HUES64 (cell line): ENCODE measurements around the gene SMURF2.

Source experiments
- H3K27ac ChIP-seq: 2 replicates; pipeline ENCODE4 v1.7.0; 2013; ENCODE audit warnings: low read depth, low read length, inconsistent platforms
- H3K27me3 ChIP-seq: 2 replicates; pipeline ENCODE4 v1.6.1; 2013; ENCODE audit warnings: mild to moderate bottlenecking, low read length; ENCODE audit not compliant: insufficient read depth
- H3K36me3 ChIP-seq: 2 replicates; pipeline ENCODE4 v1.6.1; 2013; ENCODE audit warnings: mild to moderate bottlenecking, low read length; ENCODE audit not compliant: insufficient read depth
- H3K4me1 ChIP-seq: 2 replicates; pipeline ENCODE4 v1.6.1; 2013; ENCODE audit warnings: mild to moderate bottlenecking, low read length, moderate library complexity; ENCODE audit not compliant: insufficient read depth
- H3K4me3 ChIP-seq: 2 replicates; pipeline ENCODE4 v1.5.1; 2013; ENCODE audit warnings: mild to moderate bottlenecking, low read length, moderate library complexity
- H3K9ac ChIP-seq: 2 replicates; pipeline ENCODE4 v1.6.1; 2013; ENCODE audit warnings: mild to moderate bottlenecking, low read depth, low read length
- H3K9me3 ChIP-seq: 2 replicates; pipeline ENCODE4 v1.6.1; 2013; ENCODE audit warnings: low read depth, low read length; ENCODE audit not compliant: insufficient read depth
- WGBS: fragments of 150-250, 120-280 bp; methylation state at CpG from one replicate; pipeline ENCODE4 v1.1.7; 2013; ENCODE audit warnings: missing lambda C conversion rate; 5-methylcytosine and 5-hydroxymethylcytosine counted together

The SMURF2 gene

GRCh38 chr17:64555281-64555680 lies 106.8 kb downstream of the SMURF2 start:
- no peak overlapping the region for H3K9ac ChIP-seq
- H3K36me3 ChIP-seq: peaks cover 60% of the 10 kb centered on the region
- no peak overlapping the region for H3K4me3 ChIP-seq
- WGBS: 93% methylated on average over 3 of the region's 4 CpGs
- no peaks in the 10 kb centered on the region for H3K9me3 ChIP-seq
- no peaks in the 10 kb centered on the region for H3K27me3 ChIP-seq
- H3K4me1 ChIP-seq: peaks cover 5% of the 10 kb centered on the region; the same call in 1 of the 2 replicates
- no peak overlapping the region for H3K27ac ChIP-seq

- no peak overlapping the region for H3K4me3 ChIP-seq
- peaks cover 65% of the 10 kb centered on the region for H3K36me3 ChIP-seq
- H3K4me1 ChIP-seq: peaks cover 5% of the 10 kb centered on the region; the same call in 1 of the 2 replicates
- H3K27me3 ChIP-seq: no peaks in the 10 kb centered on the region
- H3K9me3 ChIP-seq: no peaks in the 10 kb centered on the region
- no peak overlapping the region for H3K9ac ChIP-seq
- H3K27ac ChIP-seq: no peak overlapping the region
Measured at GRCh38 chr17:64554028-64554637, 108.0 kb downstream of the SMURF2 start.

- no peak overlapping the region for H3K9ac ChIP-seq
- H3K9me3 ChIP-seq: no peaks in the 10 kb centered on the region
- over 99% methylated on average over 5 of the region's 5 CpGs for WGBS
- H3K27ac ChIP-seq: no peak overlapping the region
- H3K27me3 ChIP-seq: no peaks in the 10 kb centered on the region
- peaks cover 19% of the 10 kb centered on the region for H3K4me1 ChIP-seq
- H3K36me3 ChIP-seq: peaks cover 62% of the 10 kb centered on the region
- H3K4me3 ChIP-seq: no peak overlapping the region
Measured at GRCh38 chr17:64551461-64551860, 110.6 kb downstream of the SMURF2 start.

GRCh38 chr17:64547319-64547718 lies 114.8 kb downstream of the SMURF2 start:
- no peak overlapping the region for H3K4me3 ChIP-seq
- H3K27ac ChIP-seq: no peak overlapping the region
- no peak overlapping the region for H3K9ac ChIP-seq
- WGBS: 64% methylated on average over 10 of the region's 10 CpGs
- peaks cover 60% of the 10 kb centered on the region for H3K36me3 ChIP-seq
- H3K4me1 ChIP-seq: peaks cover 14% of the 10 kb centered on the region
- H3K9me3 ChIP-seq: no peaks in the 10 kb centered on the region
- no peaks in the 10 kb centered on the region for H3K27me3 ChIP-seq

GRCh38 chr17:64546716-64547115 lies 115.4 kb downstream of the SMURF2 start:
- Histone ChIP-seq H3K27me3 (no peaks in the 10 kb centered on the region), H3K4me1 (peaks cover 14% of the 10 kb centered on the region), H3K36me3 (peaks cover 57% of the 10 kb centered on the region), H3K27ac (no peak overlapping the region), H3K9me3 (no peaks in the 10 kb centered on the region), H3K4me3 (no peak overlapping the region), H3K9ac (no peak overlapping the region)
- 96% methylated on average over 7 of the region's 7 CpGs for WGBS

GRCh38 chr17:64544742-64545141 lies 117.4 kb downstream of the SMURF2 start:
- peaks cover 44% of the 10 kb centered on the region for H3K36me3 ChIP-seq
- WGBS: no CpG with 5 or more reads among the region's 2 CpGs
- H3K4me1 ChIP-seq: peaks cover 14% of the 10 kb centered on the region
- no peaks in the 10 kb centered on the region for H3K9me3 ChIP-seq
- H3K27me3 ChIP-seq: no peaks in the 10 kb centered on the region
- no peak overlapping the region for H3K9ac ChIP-seq
- no peak overlapping the region for H3K4me3 ChIP-seq
- no peak overlapping the region for H3K27ac ChIP-seq

- no peak overlapping the region for H3K4me3 ChIP-seq
- no peak overlapping the region for H3K9ac ChIP-seq
- H3K27me3 ChIP-seq: no peaks in the 10 kb centered on the region
- H3K27ac ChIP-seq: no peak overlapping the region
- H3K9me3 ChIP-seq: no peaks in the 10 kb centered on the region
- WGBS: 89% methylated on average over 4 of the region's 5 CpGs
- no peaks in the 10 kb centered on the region for H3K4me1 ChIP-seq
- peaks cover 58% of the 10 kb centered on the region for H3K36me3 ChIP-seq
Measured at GRCh38 chr17:64540118-64540776, 121.9 kb downstream of the SMURF2 start.

GRCh38 chr17:64538508-64539130 lies 123.5 kb downstream of the SMURF2 start:
- Histone ChIP-seq H3K36me3 (peaks cover 63% of the 10 kb centered on the region), H3K4me3 (no peak overlapping the region), H3K9me3 (no peaks in the 10 kb centered on the region), H3K27me3 (no peaks in the 10 kb centered on the region), H3K9ac (no peak overlapping the region), H3K27ac (no peak overlapping the region), H3K4me1 (no peaks in the 10 kb centered on the region)
- WGBS: 92% methylated on average over 7 of the region's 7 CpGs

GRCh38 chr17:64537488-64537887 lies 124.6 kb downstream of the SMURF2 start:
- Histone ChIP-seq H3K27me3 (no peaks in the 10 kb centered on the region), H3K27ac (no peak overlapping the region), H3K36me3 (peaks cover 74% of the 10 kb centered on the region), H3K4me1 (no peaks in the 10 kb centered on the region), H3K4me3 (no peak overlapping the region), H3K9ac (no peak overlapping the region), H3K9me3 (no peaks in the 10 kb centered on the region)
- WGBS: 98% methylated on average over 4 of the region's 5 CpGs

- H3K36me3 ChIP-seq: peaks cover 80% of the 10 kb centered on the region
- H3K4me3 ChIP-seq: no peak overlapping the region
- no peak overlapping the region for H3K27ac ChIP-seq
- H3K9ac ChIP-seq: no peak overlapping the region
- no peaks in the 10 kb centered on the region for H3K4me1 ChIP-seq
- H3K27me3 ChIP-seq: no peaks in the 10 kb centered on the region
- WGBS: 94% methylated on average over 2 of the region's 2 CpGs
- no peaks in the 10 kb centered on the region for H3K9me3 ChIP-seq
Measured at GRCh38 chr17:64536913-64537312, 125.2 kb downstream of the SMURF2 start.

- H3K4me3 ChIP-seq: no peak overlapping the region
- 95% methylated on average over 5 of the region's 6 CpGs for WGBS
- H3K27me3 ChIP-seq: no peaks in the 10 kb centered on the region
- H3K36me3 ChIP-seq: peaks cover 95% of the 10 kb centered on the region
- no peaks in the 10 kb centered on the region for H3K9me3 ChIP-seq
- H3K9ac ChIP-seq: no peak overlapping the region
- no peaks in the 10 kb centered on the region for H3K4me1 ChIP-seq
- no peak overlapping the region for H3K27ac ChIP-seq
Measured at GRCh38 chr17:64535357-64535756, 126.8 kb downstream of the SMURF2 start.
